NB4 (cell line): ENCODE results near the gene FCMR.

Experiments
- MYC ChIP-seq: IDR thresholded peaks from 2 replicates; pipeline ENCODE4 v1.6.1; 2011; ENCODE audit warnings: low read depth, low read length
- POLR2A ChIP-seq: IDR thresholded peaks from 2 replicates; pipeline ENCODE4 v1.6.1; 2011; ENCODE audit warnings: mild to moderate bottlenecking; ENCODE audit not compliant: insufficient read length; ENCODE audit errors: extremely low read depth
- TF ChIP-seq, protein P1 (sequence below): IDR thresholded peaks from one replicate; pipeline ENCODE4 v1.5.1; 2012; ENCODE audit warnings: low read depth, low read length

DNA sequence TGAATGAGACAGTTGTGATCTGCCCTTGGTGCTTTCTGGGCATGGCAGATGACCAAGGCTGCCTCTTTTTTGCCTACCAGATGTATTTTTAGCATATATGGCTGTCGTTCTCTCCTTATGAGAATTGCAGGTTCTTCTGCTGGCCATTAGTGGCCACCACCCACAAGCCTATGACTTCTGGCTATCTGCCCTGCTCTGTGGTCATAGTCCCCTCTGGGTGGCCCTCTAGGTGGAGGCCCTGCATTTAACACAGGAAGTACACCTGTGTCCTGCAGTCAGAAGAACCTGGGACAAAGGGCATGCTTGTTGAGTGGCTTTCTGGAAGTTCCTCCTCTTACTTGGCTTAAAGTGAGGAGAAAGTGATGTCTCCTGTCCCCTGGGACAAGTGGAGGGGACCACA lies 42.0 kb upstream of the FCMR start:
- TF ChIP-seq POLR2A (no peak), MYC (no peak)
- TF ChIP-seq, protein P1, sequence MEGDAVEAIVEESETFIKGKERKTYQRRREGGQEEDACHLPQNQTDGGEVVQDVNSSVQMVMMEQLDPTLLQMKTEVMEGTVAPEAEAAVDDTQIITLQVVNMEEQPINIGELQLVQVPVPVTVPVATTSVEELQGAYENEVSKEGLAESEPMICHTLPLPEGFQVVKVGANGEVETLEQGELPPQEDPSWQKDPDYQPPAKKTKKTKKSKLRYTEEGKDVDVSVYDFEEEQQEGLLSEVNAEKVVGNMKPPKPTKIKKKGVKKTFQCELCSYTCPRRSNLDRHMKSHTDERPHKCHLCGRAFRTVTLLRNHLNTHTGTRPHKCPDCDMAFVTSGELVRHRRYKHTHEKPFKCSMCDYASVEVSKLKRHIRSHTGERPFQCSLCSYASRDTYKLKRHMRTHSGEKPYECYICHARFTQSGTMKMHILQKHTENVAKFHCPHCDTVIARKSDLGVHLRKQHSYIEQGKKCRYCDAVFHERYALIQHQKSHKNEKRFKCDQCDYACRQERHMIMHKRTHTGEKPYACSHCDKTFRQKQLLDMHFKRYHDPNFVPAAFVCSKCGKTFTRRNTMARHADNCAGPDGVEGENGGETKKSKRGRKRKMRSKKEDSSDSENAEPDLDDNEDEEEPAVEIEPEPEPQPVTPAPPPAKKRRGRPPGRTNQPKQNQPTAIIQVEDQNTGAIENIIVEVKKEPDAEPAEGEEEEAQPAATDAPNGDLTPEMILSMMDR: no peak
